T-helper 1 cell (primary cell): ENCODE results near the gene CCL25.
"Not testable (repeated sequence)": the region's sequence is repeated elsewhere in the genome, so short reads cannot be mapped to it uniquely, and the experiment has no call there.

Source experiments
- DNase-seq, 5 donors: peaks; one replicate each; pipeline ENCODE4 v3.0.0-alpha.2; 2012 to 2020
- total RNA-seq, 4 donors: gene quantifications; one replicate each; lab custom pipeline; 2026; lab: John Stamatoyannopoulos, UW

CCL25 gene, protein sequence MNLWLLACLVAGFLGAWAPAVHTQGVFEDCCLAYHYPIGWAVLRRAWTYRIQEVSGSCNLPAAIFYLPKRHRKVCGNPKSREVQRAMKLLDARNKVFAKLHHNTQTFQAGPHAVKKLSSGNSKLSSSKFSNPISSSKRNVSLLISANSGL
- 0 to 0.12 (median 0.04) reads per million in 4 donors for total RNA-seq

DNA sequence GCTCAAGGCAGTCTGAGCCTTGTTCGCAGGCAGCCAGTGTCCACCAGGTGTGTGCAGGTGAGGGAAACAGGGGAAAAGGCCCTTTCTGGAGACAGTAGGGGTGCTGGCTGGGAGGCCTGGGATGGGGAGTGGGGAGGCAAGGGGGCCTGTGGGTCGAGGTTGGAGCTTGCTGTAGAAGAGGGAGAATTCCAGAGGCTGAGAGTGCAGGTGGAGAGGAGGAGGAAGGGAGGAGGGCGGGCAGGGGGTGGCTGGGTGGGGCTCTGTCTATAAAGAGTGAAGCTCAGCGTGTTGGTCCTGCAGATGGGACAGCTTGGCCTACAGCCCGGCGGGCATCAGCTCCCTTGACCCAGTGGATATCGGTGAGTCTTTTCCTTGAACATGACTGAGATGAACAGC lies at the start of gene CCL25:
TSS of gene CCL25 (plus strand) at position 297 of the 396 bp plus-strand sequence. CDS start 290 bp downstream, outside the sequence.
- DNase-seq: no peak

DNA sequence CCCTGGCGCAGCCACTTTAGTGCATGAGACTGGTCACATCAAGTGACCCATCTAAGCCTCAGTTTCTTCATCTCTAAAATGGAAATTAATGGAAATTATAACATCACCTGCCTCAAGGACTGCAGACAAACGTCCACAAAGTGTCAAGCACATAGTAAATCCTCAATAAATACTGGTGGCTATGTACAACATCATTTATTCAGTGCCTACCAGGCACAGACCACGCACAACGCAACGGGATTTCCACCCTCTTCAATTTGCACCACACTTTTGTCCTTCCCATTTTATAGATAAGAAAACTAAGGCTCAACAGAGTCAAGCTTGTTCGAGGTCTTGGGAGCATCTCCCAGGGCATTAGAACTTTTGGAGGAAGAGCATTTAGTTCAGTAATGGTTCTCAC lies 48.6 kb upstream of the CCL25 start:
- DNase-seq: no peak

DNA sequence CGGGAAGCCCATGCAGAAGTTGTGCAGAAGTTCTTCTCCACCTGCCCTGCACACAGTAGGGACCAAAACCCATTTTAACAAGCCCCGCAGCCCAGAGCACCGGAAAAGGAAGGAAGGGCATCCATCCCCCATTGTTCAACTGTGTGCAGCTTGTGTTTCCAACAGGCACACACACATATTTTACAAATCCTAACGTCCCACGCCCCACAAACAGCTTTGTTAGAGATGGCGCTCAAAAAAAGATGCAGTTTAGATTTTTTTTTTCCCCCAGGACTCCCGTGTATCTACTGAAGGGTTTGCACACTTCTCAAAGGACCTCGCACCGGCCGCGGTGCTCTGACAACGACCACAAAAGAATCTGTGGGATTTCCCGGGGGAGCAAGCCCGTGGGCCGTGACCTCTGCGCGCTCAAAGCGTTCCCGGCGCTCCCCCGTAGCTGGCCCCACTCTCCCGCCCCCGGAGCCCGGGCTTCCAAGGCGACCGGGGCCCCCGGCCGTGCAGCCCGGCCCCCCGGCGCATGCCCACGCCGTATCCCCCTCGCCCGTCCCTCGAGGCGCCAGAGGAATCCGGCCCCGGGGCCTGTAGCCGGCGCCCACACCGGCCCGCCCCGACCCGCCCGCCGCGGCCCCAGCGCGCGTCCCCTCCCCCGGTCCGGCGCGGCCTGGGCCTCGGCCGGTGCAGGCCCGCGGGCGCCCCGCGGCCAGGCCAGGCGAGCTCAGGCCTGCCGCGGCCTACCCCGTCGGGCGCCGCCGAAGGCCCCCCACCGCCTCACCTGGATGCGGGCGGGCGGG lies 47.6 kb upstream of the CCL25 start:
- DNase-seq: peak in 1 of 5 donors; percentile 15

DNA sequence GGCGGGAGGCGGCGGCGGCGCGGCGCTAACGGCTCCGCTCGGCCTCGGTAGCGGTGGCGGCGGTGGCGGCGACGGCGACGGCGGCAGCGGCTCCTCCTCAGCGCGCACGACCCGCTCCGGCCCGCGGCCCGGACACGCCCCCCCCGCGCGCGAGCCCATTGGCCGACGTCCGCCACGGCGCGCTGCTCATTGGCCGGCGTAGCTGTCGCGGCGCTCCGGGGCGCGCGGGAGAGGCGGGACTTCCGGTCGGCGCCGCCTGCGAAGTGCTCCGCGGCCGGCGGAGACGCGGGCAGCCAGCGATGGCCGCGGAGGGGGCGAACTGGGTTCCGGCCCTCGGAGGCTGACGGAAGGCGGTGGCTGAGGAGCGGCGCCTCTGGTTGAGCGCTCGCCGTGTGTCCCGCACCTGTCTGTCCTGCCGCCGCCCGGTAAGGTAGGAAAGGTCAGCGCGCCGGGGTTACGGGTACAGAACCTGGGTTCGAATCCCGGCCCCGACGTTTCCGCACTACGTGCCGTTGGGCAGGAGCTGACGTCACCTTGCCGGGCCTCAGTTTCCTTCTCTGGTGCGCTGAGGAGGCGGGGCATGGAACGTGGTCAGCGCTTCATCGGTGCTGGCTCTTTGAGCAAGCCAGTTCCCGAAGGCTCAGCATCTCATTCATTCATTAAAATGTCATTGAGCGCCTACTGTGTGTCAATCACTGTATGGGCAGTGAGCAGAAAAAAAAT lies 46.9 kb upstream of the CCL25 start, which contains the start of gene ELAVL1:
TSS of gene ELAVL1 (minus strand) at position 108 of the 723 bp plus-strand sequence. CDS start 13,826 bp downstream, outside the sequence.
- peak; percentile 82 to 93 (median 86) for DNase-seq

DNA sequence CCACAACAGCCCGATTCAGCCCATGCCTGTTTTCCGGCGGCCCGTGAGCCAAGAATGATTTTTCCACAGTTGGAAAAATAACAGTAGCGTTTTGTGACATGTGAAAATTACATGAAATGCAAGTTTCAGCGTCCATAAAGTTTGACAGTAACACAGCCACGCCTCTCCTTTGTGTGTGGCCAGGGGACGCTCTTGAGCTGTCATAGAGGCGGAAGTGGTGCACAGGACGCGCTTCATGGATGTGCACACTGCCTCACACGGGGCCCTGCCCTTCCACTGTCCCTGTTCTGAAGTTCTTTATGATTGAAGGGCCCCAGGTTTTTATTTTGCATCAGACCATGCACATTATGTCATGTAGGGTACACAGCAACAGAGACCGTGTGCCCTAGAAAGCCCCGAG lies 34.8 kb upstream of the CCL25 start:
- peak in 4 of 5 donors; percentile 22 to 50 (median 23) for DNase-seq

DNA sequence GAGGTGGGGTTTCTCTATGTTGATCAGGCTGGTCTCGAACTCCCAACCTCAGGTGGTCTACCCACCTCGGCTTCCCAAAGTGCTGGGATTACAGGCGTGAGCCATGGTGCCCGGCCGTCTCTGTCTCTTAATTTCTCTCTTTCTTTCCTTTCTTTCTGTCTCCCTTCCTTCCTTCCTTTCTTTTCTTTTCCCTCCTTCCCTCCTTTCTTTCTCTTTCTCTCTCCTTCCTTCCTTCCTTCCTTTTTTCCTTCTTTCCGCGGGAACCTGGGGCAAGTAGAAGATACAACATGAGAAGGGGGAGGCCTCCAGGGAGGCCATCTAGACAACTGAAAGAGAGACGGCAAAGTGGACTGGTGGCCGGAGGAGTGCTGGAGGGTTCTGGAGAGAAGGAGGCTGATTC lies 31.9 kb upstream of the CCL25 start:
- no peak for DNase-seq

DNA sequence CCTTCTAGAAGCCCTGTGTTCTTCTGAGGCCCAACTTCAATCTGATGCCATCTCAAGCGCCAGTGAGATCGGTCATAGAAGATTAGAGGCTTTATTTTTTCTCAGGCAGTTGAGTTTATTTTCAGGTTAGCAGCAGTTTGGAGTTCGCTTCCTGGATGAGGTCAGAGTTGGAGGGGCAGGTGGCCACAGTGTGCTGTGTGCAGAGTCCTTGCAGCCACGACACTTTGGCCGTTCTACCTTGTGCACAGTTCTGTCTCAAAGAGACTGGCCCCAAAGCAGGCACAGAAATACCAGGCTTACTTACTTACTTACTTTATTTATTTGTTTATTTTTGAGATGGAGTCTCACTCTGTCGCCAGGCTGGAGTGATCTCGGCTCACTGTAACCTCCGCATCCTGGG lies 31.2 kb upstream of the CCL25 start:
- no peak for DNase-seq

DNA sequence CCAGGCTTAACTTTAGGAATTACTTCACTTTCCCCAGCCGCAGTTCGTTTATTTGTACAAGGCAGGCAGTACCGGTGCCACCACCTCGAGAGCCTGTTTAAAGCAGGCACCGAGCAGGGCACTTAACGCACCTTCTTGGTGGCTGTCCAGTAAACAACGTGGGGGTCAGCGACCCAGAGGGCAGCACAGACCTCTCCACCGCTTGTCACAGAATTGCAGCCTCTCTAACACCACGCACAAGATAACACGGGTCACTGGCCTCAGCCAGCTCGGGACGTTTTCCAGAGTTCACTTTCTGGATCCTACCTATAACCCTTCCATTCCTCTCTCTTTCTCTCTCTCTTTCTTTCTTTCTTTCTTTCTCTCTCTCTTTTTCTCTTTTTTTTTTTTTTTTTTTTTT lies 30.3 kb upstream of the CCL25 start:
- no peak for DNase-seq

DNA sequence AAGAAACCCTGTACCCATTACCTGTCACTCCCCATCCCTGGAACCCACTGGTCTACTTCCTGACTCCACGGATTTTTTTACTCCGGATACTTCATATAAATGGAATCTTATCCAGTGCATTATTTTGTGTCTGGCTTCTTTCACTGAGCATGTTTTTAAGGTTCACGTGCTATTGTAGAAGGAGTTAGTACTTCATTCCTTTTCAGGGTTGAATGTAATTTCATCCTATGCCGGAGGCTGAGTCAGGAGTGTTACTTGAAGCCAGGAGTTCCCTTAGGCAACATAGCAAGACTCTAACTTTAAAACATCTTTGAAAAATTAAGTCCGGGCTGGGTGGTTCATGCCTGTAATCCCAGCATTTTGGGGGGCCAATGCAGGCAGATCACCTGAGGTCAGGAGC lies 29.2 kb upstream of the CCL25 start:
- DNase-seq: no peak

DNA sequence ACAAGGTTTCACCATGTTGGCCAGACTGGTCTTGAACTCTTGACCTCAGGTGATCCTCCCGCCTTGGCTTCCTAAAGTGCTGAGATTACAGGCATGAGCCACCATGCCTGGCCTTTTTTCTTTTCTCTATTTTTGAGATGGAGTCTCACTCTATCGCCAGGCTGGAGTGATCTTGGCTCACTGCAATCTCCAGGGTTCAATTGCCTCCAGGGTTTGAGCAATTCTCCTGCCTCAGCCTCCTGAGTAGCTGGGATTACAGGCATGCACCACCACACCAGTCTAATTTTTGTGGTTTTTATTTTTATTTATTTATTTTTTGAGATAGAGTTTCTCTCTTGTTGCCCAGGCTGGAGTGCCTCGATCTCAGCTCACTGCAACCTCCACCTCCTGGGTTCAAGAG lies 28.3 kb upstream of the CCL25 start:
- DNase-seq: not testable (repeated sequence)

DNA sequence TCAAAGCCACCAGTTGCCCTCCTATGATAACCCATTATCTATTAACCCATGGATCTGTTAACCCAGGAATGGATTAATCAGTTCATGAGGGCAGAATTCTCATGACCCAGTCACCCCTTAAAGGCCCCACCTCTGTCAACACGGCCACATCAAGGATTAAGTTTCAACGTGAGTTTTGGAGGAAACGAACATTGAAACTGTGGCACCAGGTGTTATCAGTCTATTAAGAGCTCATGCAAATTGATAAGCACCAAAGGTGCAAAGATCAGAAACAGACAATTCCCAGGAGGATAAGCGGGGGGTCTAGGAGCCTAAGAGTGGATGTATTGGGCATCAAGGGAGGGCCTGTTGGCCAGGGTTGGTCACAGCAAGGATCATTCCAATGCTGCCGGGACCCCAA lies 27.2 kb upstream of the CCL25 start:
- DNase-seq: no peak

DNA sequence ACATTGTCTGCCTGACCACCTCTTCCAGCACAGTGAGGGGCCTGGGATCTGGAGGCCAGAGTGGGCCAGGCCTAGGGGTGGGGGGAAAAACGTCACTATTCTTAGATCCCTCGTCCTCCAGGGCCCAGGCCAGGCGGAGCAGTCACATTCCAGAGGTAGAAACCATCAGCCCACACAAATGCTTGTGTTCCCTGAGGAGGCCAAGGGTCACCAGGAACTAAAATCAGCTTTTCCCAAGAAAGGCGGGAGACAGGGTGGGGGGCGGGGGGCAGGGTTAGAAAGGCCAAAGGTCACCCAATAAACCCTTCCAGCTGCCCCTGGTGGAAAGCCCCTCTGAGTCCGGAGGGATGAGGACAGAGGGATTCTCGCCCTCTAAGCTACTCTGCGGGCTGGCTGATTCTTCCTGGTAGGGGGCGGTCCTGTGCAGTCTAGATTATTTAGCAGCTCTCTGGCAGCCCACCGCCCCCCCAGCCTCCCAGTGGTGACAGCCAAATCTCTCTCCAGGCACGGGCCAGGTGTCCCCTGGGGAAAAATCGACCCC lies 23.5 kb upstream of the CCL25 start:
- DNase-seq: no peak

DNA sequence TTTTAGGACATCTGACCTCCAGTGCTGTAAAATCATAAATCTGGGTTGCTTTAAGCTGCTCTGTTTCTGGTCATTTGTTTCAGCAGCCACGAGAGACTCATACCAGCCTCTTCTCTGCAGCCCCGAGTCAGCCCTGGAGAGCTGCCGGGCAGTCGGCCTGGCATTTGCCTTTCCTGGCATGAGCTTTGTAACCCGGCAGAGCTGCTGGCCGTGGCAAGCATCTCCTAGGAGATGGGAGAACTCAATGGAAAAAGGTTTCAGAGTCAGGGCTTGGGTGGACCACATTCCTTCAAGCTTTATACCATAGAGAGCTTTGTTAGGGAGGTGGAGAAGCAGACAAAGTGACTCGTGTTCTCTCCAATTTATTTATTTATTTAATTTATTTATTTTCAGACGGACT lies 21.6 kb upstream of the CCL25 start:
- DNase-seq: no peak

DNA sequence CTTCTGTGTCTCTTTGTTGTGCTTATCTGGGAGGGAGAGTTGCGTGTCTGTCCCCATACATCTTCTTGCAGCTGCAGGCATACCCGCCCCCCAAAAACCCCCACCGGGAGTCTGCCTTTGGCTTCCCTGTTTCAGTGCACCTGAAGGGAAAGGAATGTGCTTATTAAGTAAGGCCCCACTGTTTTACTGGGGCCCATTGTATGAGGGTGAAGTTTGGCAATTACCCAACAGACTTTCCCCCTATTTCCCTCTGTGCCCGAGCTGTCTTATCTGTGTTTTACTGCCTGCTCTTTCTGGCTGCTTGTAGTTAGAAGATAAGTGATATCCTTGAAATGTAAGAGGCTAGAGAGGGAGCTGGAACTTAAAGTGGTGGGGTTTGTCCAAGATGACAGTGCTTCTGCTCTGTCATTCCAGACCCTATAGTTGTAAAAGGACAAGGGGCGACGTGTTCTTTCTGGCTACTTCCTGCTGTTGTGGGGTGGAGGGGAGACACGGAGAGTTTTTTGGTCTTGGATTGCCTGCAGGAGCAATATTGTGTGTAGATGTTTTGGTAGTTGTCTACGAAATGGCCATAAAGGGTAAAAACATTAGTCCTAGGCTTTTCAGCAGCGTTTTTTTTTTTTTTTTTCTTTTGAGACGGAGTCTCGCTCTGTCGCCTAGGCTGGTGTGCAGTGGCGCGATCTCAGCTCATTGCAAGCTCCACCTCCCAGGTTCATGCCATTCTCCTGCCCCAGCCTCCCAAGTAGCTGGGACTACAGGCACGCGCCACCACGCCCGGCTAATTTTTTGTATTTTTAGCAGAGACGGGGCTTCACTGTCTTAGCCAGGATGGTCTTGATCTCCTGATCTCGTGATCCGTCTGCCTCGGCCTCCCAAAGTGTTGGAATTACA lies 19.0 kb upstream of the CCL25 start:
- DNase-seq: not testable (repeated sequence)

DNA sequence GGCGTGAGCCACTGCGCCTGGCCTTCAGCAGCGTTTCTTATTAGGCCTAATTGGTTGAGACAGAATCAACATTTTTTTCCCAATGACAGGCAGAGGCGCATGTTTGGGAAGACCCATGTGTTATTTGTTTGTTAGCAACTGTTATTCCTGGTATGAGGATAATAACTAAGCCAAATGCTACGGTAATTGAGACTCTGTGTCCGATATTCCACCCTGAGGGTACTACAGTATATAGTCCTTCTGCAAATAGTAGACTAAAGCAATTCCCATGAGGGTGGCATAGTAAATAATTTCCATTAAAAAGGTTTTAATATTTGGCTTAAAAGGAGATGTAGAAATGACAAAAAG lies 18.4 kb upstream of the CCL25 start:
- DNase-seq: no peak

DNA sequence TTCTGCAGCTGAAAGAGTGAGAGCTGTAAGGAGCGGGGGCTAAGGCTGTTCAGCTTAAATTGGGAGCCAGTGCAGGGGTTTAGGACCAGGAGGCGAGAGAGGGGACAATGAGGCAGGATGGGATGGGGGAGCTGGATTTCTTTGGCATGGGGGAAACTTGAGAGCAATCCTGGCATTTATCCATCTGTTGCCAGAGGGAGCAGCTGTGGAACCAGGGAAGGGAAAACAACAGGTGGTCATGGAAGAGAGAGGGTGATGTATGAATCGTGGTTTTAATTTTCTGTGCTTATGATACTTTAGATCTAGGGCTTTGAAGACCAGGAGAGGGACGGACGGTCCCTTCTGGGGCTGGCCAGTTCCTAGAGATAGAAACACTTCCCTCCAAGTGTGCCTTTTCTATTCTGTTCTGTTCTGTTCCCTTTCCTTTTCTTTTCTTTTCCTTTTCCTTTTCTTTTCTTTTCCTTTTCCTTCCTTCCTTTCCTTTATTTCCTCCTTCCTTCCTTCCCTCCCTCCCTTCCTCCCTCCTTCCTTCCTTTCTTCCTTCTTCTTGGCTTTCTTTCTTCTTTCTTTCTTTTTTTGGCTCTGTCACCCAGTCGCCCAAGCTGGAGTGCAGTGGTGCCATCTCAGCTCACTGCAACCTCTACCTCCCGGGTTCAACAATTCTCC lies 16.0 kb upstream of the CCL25 start:
- DNase-seq: no peak

DNA sequence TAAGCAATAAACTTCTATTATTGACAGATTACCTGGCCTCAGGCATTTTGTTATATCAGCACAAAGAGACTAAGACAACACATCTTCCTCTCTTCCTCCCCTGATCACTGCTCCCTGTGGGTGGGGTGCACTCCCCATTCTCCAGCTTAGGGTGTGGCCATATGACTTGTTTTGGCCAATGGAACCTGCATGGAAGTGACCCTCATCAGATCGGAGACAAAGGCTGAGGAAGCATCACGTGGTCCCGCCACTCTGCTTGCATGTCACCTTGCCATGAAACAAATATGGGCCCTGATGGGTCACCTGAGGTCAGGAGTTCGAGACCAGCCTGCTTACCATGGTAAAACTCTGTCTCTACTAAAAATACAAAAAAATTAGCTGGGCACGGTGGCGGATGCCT lies 13.7 kb upstream of the CCL25 start:
- DNase-seq: no peak

DNA sequence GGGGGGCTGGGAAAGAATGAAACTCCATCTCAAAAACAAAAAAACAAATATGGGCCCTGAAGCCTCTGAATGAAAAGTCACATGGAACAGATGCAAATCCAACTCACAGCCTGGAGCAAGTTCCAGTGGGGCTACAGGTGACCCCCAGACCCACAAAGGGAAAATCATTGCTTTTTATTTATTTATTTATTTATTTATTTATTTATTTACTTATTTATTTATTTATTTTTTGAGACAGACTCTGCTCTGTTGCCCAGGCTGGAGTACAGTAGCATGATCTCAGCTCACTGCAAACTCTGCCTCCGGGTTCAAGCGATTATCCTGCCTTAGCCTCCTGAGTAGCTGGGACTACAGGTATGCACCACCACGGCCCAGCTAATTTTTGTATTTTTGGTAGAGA lies 13.3 kb upstream of the CCL25 start:
- no peak for DNase-seq

DNA sequence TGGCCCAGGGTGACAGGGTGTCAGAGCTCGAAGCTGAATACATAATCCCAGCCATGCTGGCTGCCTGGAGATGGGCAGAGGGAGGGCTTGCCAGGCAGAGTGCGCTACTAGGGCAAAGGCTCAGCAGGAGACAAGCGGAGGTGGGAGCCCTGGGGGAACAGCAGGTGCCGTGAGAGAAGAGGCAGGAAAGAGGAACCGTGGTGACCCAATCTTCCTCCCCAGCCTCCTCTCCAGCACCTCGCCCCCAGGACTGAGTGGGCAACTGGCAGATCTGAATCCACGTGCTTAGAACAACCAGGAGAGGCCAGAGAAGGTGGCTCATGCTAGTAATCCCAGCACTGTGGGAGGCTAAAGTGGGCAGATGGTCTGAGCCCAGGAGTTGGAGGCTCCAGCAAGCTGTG lies 11.0 kb upstream of the CCL25 start:
- DNase-seq: no peak

DNA sequence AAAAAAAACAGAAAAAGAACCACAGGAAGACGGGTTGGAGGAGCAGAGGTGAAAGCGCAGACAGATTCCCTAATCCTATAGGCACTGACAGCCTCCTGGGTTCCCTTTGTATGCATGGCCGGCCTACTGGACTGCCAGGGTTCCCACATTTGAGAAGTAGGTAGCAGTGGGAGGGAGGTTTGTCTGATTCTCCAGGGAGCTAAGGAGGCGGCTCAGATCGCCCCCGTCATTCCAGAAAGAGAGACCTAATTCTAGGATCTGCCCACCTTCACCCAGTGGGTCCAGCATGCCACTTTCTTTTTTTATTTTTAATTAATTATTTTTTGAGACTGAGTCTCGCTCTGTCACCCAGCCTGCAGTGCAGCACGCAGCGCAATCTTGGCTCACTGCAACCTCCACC lies 9.7 kb upstream of the CCL25 start:
- no peak for DNase-seq

DNA sequence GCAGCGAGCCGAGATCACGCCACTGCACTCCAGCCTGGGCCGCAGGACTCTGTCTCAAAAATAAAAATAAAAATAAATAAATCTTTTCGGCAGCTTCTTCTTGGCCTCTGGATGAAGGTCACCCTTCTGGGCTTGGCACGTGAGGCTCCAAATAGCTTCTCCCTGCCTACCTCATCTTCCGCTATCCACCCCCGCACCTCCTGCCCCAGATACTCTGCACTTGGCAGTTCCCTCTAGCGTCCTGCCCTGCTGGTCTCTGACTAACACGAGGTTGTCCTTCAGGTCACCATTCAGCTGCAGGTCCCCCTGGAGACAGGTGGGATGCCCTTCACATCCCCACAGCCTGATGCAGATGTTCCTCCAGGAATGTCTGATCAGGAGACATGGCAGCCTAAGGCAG lies 8.5 kb upstream of the CCL25 start:
- DNase-seq: no peak
